Neural crest cell (in vitro differentiated cells): Measurements from ENCODE around the gene FOXN1. TPM values are rescaled to one million over a fixed set of nuclear protein-coding genes. Genes with fewer than 3 reads are reported as not detected.

ENCODE experiments used
- DNase-seq: peaks from one replicate; pipeline ENCODE4 v3.0.0; 2021; ENCODE audit warnings: low read depth, mixed read lengths, low spot score
- H3K27ac Mint-ChIP-seq: one replicate; pipeline ENCODE4 v1.8.0; 2021; ENCODE audit warnings: mild to moderate bottlenecking, mixed read lengths; ENCODE audit not compliant: unreplicated experiment
- H3K27me3 Mint-ChIP-seq: 2 replicates; pipeline ENCODE4 v1.8.0; 2021; ENCODE audit warnings: low read depth, mild to moderate bottlenecking, mixed read lengths
- H3K36me3 Mint-ChIP-seq: 2 replicates; pipeline ENCODE4 v1.8.0; 2021; ENCODE audit warnings: low read depth, mild to moderate bottlenecking, mixed read lengths
- H3K4me1 Mint-ChIP-seq: 2 replicates; pipeline ENCODE4 v1.8.0; 2021; ENCODE audit warnings: mixed read lengths
- H3K4me3 Mint-ChIP-seq: one replicate; pipeline ENCODE4 v1.8.0; 2021; ENCODE audit warnings: mild to moderate bottlenecking, mixed read lengths
- H3K9me3 Mint-ChIP-seq: 2 replicates; pipeline ENCODE4 v1.8.0; 2021; ENCODE audit warnings: mixed read lengths
- CTCF ChIP-seq: fragments of 200-600 bp; sonication (generic); conservative IDR thresholded peaks from 2 replicates; pipeline ENCODE4 v1.5.0; 2021; ENCODE audit warnings: antibody characterized with exemption, mild to moderate bottlenecking
- total RNA-seq: library from RNA; stranded (reverse); gene quantifications from 2 replicates; pipeline ENCODE4 v1.2.1, GENCODE V29; 2021

Gene FOXN1
- total RNA-seq, 1 donor from 2014 or later = not detected

GRCh38 chr17:28582513-28582912, 76.4 kb downstream of the FOXN1 start:
- Mint-ChIP-seq H3K4me1 (no peaks in the 10 kb centered on the region), H3K27ac (no peak overlapping the region), H3K4me3 (no peak overlapping the region), H3K9me3 (no peaks in the 10 kb centered on the region), H3K27me3 (no peaks in the 10 kb centered on the region), H3K36me3 (peaks cover 19% of the 10 kb centered on the region)
- no peak for DNase-seq
- TF ChIP-seq CTCF = no peak

- no peaks in the 10 kb centered on the region for H3K27me3 Mint-ChIP-seq
- TF ChIP-seq CTCF = no peak
- H3K4me1 Mint-ChIP-seq = no peaks in the 10 kb centered on the region
- H3K27ac Mint-ChIP-seq = no peak overlapping the region
- H3K9me3 Mint-ChIP-seq = no peaks in the 10 kb centered on the region
- DNase-seq = no peak
- no peak overlapping the region for H3K4me3 Mint-ChIP-seq
- H3K36me3 Mint-ChIP-seq = peaks cover 19% of the 10 kb centered on the region
These were observed 78.3 kb downstream of the FOXN1 start for GRCh38 chr17:28584434-28584833.

GRCh38 chr17:28585851-28586250, 79.7 kb downstream of the FOXN1 start:
- Mint-ChIP-seq H3K36me3 (peaks cover 13% of the 10 kb centered on the region), H3K27ac (no peak overlapping the region), H3K9me3 (no peaks in the 10 kb centered on the region), H3K4me1 (no peaks in the 10 kb centered on the region), H3K27me3 (no peaks in the 10 kb centered on the region), H3K4me3 (no peak overlapping the region)
- no peak for TF ChIP-seq CTCF
- DNase-seq = no peak

Other genes with a start within 250 kb of the FOXN1 start
- 276 and 298 TPM in 2 replicates for gene TMEM97, start 187.1 kb upstream of the FOXN1 start, total RNA-seq
- gene IFT20, start 170.9 kb upstream of the FOXN1 start, total RNA-seq = 14.0 and 15.9 TPM in 2 replicates
- gene TNFAIP1, start 170.6 kb upstream of the FOXN1 start, total RNA-seq = 38.2 and 38.8 TPM in 2 replicates
- gene POLDIP2, start 148.8 kb upstream of the FOXN1 start, total RNA-seq = 75.5 and 78.2 TPM in 2 replicates
- gene SEBOX, start 141.1 kb upstream of the FOXN1 start, total RNA-seq = not detected in 2 replicates
- 0.40 and 0.68 TPM in 2 replicates for gene VTN, start 136.0 kb upstream of the FOXN1 start, total RNA-seq
- 47.5 and 52.5 TPM in 2 replicates for gene SARM1, start 134.7 kb upstream of the FOXN1 start, total RNA-seq
- gene SLC46A1, start 100.1 kb upstream of the FOXN1 start, total RNA-seq = 16.8 and 17.5 TPM in 2 replicates
- not detected in 2 replicates for gene SLC13A2, start 32.7 kb upstream of the FOXN1 start, total RNA-seq
- 59.1 and 63.5 TPM in 2 replicates for gene UNC119, start 46.3 kb downstream of the FOXN1 start, total RNA-seq
- gene PIGS, start 65.2 kb downstream of the FOXN1 start, total RNA-seq = 63.5 and 71.1 TPM in 2 replicates
- gene ALDOC, start 70.5 kb downstream of the FOXN1 start, total RNA-seq = 16.1 and 22.2 TPM in 2 replicates
- 147 and 151 TPM in 2 replicates for gene SPAG5, start 92.7 kb downstream of the FOXN1 start, total RNA-seq
- gene RSKR, start 107.8 kb downstream of the FOXN1 start, total RNA-seq = 31.0 and 34.2 TPM in 2 replicates
- 175 and 191 TPM in 2 replicates for gene BLTP2, start 138.8 kb downstream of the FOXN1 start, total RNA-seq
- gene SDF2, start 155.6 kb downstream of the FOXN1 start, total RNA-seq = 47.4 and 48.2 TPM in 2 replicates
- 70.0 and 72.2 TPM in 2 replicates for gene SUPT6H, start 155.9 kb downstream of the FOXN1 start, total RNA-seq
- 11.7 and 12.5 TPM in 2 replicates for gene PROCA1, start 205.5 kb downstream of the FOXN1 start, total RNA-seq
- 83.5 and 87.4 TPM in 2 replicates for gene RAB34, start 211.5 kb downstream of the FOXN1 start, total RNA-seq
- 1,750 and 1,862 TPM in 2 replicates for gene RPL23A, start 213.6 kb downstream of the FOXN1 start, total RNA-seq
- 6.1 and 6.3 TPM in 2 replicates for gene TLCD1, start 219.9 kb downstream of the FOXN1 start, total RNA-seq
- gene NEK8, start 222.4 kb downstream of the FOXN1 start, total RNA-seq = 6.2 and 6.3 TPM in 2 replicates
- gene TRAF4, start 237.7 kb downstream of the FOXN1 start, total RNA-seq = 163 and 172 TPM in 2 replicates